Fibroblast of lung (primary cell): ENCODE data around the gene DOCK8.

Experiments used
- EZH2 ChIP-seq: IDR thresholded peaks from 2 replicates; pipeline ENCODE4 v1.5.1; 2012; ENCODE audit warnings: low read length, control low read depth, mild to moderate bottlenecking; ENCODE audit errors: missing control alignments
- TF ChIP-seq, protein P1 (sequence below), 2 donors: IDR thresholded peaks in 1 of 2; conservative IDR thresholded peaks in 1 of 2; 1 replicate in 1 of 2; 2 replicates in 1 of 2; pipeline ENCODE4 v1.5.1; 2011 to 2012; ENCODE audit warnings: low read length in 2 of 2, control low read depth in 1 of 2, inconsistent platforms in 1 of 2, low read depth in 1 of 2, mild to moderate bottlenecking in 1 of 2

DNA sequence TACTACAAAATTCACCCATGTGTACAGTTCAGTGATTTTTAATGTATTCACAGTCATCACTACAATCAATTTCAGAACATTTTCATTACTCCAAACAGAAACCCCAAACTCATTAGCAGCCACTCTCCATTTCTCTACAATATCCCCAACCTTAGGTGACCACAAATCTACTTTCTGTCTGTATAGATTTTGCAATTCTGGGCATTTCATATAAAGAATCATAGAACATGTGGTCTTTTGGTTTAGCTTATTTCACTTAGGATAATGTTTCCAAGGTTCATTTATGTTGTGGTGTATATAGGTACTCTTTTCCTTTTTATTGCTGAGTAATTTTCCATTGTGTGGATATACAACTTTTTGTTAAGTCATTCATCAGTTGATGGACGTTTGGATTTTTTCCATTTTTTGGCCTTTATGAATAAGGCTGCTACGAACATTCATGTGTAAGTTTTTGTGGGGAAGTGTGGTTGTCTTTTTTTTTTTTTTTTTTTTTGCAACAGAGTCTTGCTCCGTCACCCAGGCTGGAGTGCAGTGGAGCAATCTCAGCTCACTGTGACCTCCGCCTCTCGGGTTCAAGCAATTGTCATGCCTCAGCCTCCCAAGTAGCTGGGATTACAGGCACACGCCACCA, 54.5 kb downstream of the DOCK8 start:
- TF ChIP-seq, protein P1, sequence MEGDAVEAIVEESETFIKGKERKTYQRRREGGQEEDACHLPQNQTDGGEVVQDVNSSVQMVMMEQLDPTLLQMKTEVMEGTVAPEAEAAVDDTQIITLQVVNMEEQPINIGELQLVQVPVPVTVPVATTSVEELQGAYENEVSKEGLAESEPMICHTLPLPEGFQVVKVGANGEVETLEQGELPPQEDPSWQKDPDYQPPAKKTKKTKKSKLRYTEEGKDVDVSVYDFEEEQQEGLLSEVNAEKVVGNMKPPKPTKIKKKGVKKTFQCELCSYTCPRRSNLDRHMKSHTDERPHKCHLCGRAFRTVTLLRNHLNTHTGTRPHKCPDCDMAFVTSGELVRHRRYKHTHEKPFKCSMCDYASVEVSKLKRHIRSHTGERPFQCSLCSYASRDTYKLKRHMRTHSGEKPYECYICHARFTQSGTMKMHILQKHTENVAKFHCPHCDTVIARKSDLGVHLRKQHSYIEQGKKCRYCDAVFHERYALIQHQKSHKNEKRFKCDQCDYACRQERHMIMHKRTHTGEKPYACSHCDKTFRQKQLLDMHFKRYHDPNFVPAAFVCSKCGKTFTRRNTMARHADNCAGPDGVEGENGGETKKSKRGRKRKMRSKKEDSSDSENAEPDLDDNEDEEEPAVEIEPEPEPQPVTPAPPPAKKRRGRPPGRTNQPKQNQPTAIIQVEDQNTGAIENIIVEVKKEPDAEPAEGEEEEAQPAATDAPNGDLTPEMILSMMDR (conservative IDR thresholded peaks at IDR 0.05 in 1 of 2, IDR thresholded peaks at IDR 0.05 in 1 of 2; ENCODE audit: low read depth in 1 of 2, low read length in 2 of 2) = no peak
- no peak for TF ChIP-seq EZH2
